K562 (cell line): Measurements from ENCODE around the gene TM7SF2. TPM values are rescaled to one million over a fixed set of nuclear protein-coding genes. Genes with fewer than 3 reads are reported as not detected.

Source experiments
- BRD4 ChIP-seq: fragments of 200-600 bp; sonication (generic); IDR thresholded peaks from 2 replicates; pipeline ENCODE4 v1.6.1; 2017; ENCODE audit warnings: inconsistent platforms
- BRF2 ChIP-seq: IDR thresholded peaks from 3 replicates; pipeline ENCODE4 v1.6.1; 2011; ENCODE audit warnings: borderline replicate concordance, mild to moderate bottlenecking; ENCODE audit not compliant: insufficient read length, insufficient read depth
- CBX1 ChIP-seq: sonication (generic); IDR thresholded peaks from 2 replicates; pipeline ENCODE4 v1.6.1; 2016; ENCODE audit warnings: antibody characterized with exemption, low read depth, mild to moderate bottlenecking
- CXXC5 ChIP-seq: fragments of 250-450 bp; sonication (Bioruptor Pico); IDR thresholded peaks from 2 replicates; pipeline ENCODE4 v1.8.0; 2022; ENCODE audit warnings: inconsistent platforms, mild to moderate bottlenecking, moderate library complexity
- ETV6 ChIP-seq, 3 experiments: fragments of 150-350 bp in 1 of 3; sonication (generic) in 1 of 3; formaldehyde crosslinking in 1 of 3; IDR thresholded peaks; 2 replicates each; pipeline versions ENCODE4 v1.6.1 to v1.8.0; 2014 to 2022; ENCODE audit warnings: borderline replicate concordance in 2 of 3, low read depth in 2 of 3, antibody characterized with exemption in 1 of 3, low read length in 1 of 3, mild to moderate bottlenecking in 1 of 3, missing genetic modification reagents in 1 of 3
- HEY1 ChIP-seq: fragments of 250-450 bp; sonication (Bioruptor Pico); IDR thresholded peaks from 2 replicates; pipeline ENCODE4 v1.5.0; 2020; ENCODE audit warnings: mild to moderate bottlenecking, moderate library complexity, borderline replicate concordance
- ILK ChIP-seq: fragments of 450-650 bp; IDR thresholded peaks from 2 replicates; pipeline ENCODE4 v1.6.1; 2016; ENCODE audit warnings: missing genetic modification characterization, low read depth, mild to moderate bottlenecking, missing compliant biosample characterization, moderate library complexity, borderline replicate concordance
- L3MBTL2 ChIP-seq: fragments of 450-650 bp; IDR thresholded peaks from 2 replicates; pipeline ENCODE4 v1.6.1; 2016; ENCODE audit warnings: mild to moderate bottlenecking, moderate library complexity
- MEF2A ChIP-seq: IDR thresholded peaks from 2 replicates; pipeline ENCODE4 v1.6.1; 2011; ENCODE audit warnings: low read depth, mild to moderate bottlenecking, low read length, moderate library complexity; ENCODE audit not compliant: control insufficient read depth
- MXI1 ChIP-seq: IDR thresholded peaks from 2 replicates; pipeline ENCODE4 v1.6.1; 2011; ENCODE audit warnings: low read depth, mild to moderate bottlenecking, improper control_type of control experiment, low read length
- POU5F1 ChIP-seq: fragments of 150-350 bp; IDR thresholded peaks from 2 replicates; pipeline ENCODE4 v1.6.1; 2014; ENCODE audit warnings: borderline replicate concordance, low read length, low read depth, mild to moderate bottlenecking; ENCODE audit not compliant: partially characterized antibody
- RBM39 ChIP-seq: fragments of 200-400 bp; formaldehyde crosslinking; optimal IDR thresholded peaks from 2 replicates; pipeline ENCODE3; 2018; ENCODE audit warnings: low read depth, low read length
- RUNX1 ChIP-seq: sonication (generic); IDR thresholded peaks from 2 replicates; pipeline ENCODE4 v1.6.1; 2016; ENCODE audit warnings: antibody characterized with exemption, low read depth
- SMAD2 ChIP-seq: fragments of 150-350 bp; IDR thresholded peaks from 2 replicates; pipeline ENCODE4 v1.6.1; 2014; ENCODE audit warnings: low read depth, mild to moderate bottlenecking, low read length
- SMARCC2 ChIP-seq: fragments of 450-650 bp; IDR thresholded peaks from 2 replicates; pipeline ENCODE4 v1.6.1; 2017; ENCODE audit warnings: antibody characterized with exemption, moderate library complexity, mild to moderate bottlenecking, low read depth
- SP2 ChIP-seq: IDR thresholded peaks from 2 replicates; pipeline ENCODE4 v1.6.1; 2011; ENCODE audit warnings: mild to moderate bottlenecking, low read depth, low read length, moderate library complexity; ENCODE audit not compliant: poor library complexity, severe bottlenecking; ENCODE audit errors: extremely low read depth
- SRSF3 ChIP-seq: fragments of 200-400 bp; formaldehyde crosslinking; IDR thresholded peaks from 2 replicates; pipeline ENCODE4 v1.6.1; 2016; ENCODE audit warnings: mild to moderate bottlenecking, low read length, moderate library complexity; ENCODE audit not compliant: insufficient read depth
- STAT5B ChIP-seq: fragments of 250-450 bp; sonication (Bioruptor Pico); IDR thresholded peaks from 2 replicates; pipeline ENCODE4 v1.8.0; 2021; ENCODE audit warnings: mild to moderate bottlenecking, inconsistent platforms
- TSC22D4 ChIP-seq: fragments of 450-650 bp; IDR thresholded peaks from 2 replicates; pipeline ENCODE4 v1.6.1; 2016; ENCODE audit warnings: missing genetic modification characterization, missing biosample characterization, control low read depth
- ZBED1 ChIP-seq: IDR thresholded peaks from 2 replicates; pipeline ENCODE4 v1.6.1; 2014
- ZBTB7A ChIP-seq: IDR thresholded peaks from 2 replicates; pipeline ENCODE4 v1.6.1; 2011; ENCODE audit warnings: low read depth, mild to moderate bottlenecking, low read length, moderate library complexity, borderline replicate concordance; ENCODE audit not compliant: control insufficient read depth
- ZNF217 ChIP-seq: sonication (generic); formaldehyde crosslinking; IDR thresholded peaks from 2 replicates; pipeline ENCODE4 v1.8.0; 2022; ENCODE audit warnings: mild to moderate bottlenecking, missing genetic modification reagents
- ZNF232 ChIP-seq: sonication (generic); formaldehyde crosslinking; IDR thresholded peaks from 2 replicates; pipeline ENCODE4 v1.8.0; 2022; ENCODE audit warnings: mild to moderate bottlenecking, missing genetic modification reagents
- ZNF263 ChIP-seq: sonication (generic); formaldehyde crosslinking; IDR thresholded peaks from 2 replicates; pipeline ENCODE4 v1.8.0; 2022; ENCODE audit warnings: mild to moderate bottlenecking, missing genetic modification reagents, borderline replicate concordance
- ZNF316 ChIP-seq: fragments of 450-650 bp; IDR thresholded peaks from 2 replicates; pipeline ENCODE4 v1.6.1; 2016
- polyA plus RNA-seq, 8 experiments: library from polyadenylated mRNA; depleted of rRNA in 4 of 8; stranded (reverse) in 5 of 8; unstranded in 3 of 8; fragments of >200 nt; fragmentation: Nextera tagmentation in 2 of 8; fragmentation: Illumina TruSeq in 1 of 8; extraction: Ambion mirVana in 2 of 8; extraction: Trizol in 1 of 8; gene quantifications; 2 replicates each; pipeline versions ENCODE4 v1.2.1 to v1.2.3, GENCODE V29; 2011 to 2014; ENCODE audit warnings: inconsistent platforms in 1 of 8, missing spikeins in 1 of 8
- total RNA-seq, 7 experiments: library from RNA; depleted of rRNA in 6 of 7; stranded (reverse); fragments of >200 nt in 6 of 7; fragmentation: Illumina TruSeq in 2 of 7; extraction: Trizol in 2 of 7; gene quantifications; 2 replicates each; pipeline versions ENCODE4 v1.2.1 to v1.2.3, GENCODE V29; 2011 to 2021; ENCODE audit warnings: low replicate concordance in 1 of 7
- TF ChIP-seq, protein P1 (sequence below): sonication (generic); formaldehyde crosslinking; IDR thresholded peaks from 2 replicates; pipeline ENCODE4 v1.8.0; 2023; ENCODE audit warnings: mild to moderate bottlenecking, missing genetic modification reagents
- TF ChIP-seq, protein P2 (sequence below): fragments of 250-450 bp; sonication (Bioruptor Pico); IDR thresholded peaks from 2 replicates; pipeline ENCODE4 v1.8.0; 2021; ENCODE audit warnings: moderate library complexity, mild to moderate bottlenecking, inconsistent platforms

TM7SF2 gene
- total and polyA plus RNA-seq, 9 of the 15 experiments (the other 6 are each of a cell fraction or from before 2014, with no cell fraction given): 1.2 to 22.0 (median 14.3) TPM

GRCh38 chr11:65095974-65096806 lies 15.5 kb upstream of the TM7SF2 start, which contains the start of gene VPS51 (continued):
- TF ChIP-seq, protein P1, sequence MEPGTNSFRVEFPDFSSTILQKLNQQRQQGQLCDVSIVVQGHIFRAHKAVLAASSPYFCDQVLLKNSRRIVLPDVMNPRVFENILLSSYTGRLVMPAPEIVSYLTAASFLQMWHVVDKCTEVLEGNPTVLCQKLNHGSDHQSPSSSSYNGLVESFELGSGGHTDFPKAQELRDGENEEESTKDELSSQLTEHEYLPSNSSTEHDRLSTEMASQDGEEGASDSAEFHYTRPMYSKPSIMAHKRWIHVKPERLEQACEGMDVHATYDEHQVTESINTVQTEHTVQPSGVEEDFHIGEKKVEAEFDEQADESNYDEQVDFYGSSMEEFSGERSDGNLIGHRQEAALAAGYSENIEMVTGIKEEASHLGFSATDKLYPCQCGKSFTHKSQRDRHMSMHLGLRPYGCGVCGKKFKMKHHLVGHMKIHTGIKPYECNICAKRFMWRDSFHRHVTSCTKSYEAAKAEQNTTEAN: no peak
- TF ChIP-seq MXI1: peak; percentile 79
- TF ChIP-seq CXXC5: peak; percentile 88
- TF ChIP-seq HEY1 (CRISPR knock-in tag): no peak
- no peak for TF ChIP-seq TSC22D4 (tag)
- peak; percentile 79 for TF ChIP-seq CBX1
- TF ChIP-seq SMAD2: no peak
- TF ChIP-seq ZBED1: no peak
- no peak for TF ChIP-seq SP2
- TF ChIP-seq SMARCC2: no peak
- TF ChIP-seq MEF2A: peak; percentile 82
- TF ChIP-seq BRD4: peak; percentile 81; the same call in 1 of the 2 replicates
- TF ChIP-seq, protein P2, sequence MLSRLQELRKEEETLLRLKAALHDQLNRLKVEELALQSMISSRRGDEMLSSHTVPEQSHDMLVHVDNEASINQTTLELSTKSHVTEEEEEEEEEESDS (CRISPR knock-in tag): no peak
- TF ChIP-seq SRSF3: no peak
- peak; percentile 80 for TF ChIP-seq ZNF263 (CRISPR knock-in tag)
- TF ChIP-seq ZNF232 (CRISPR knock-in tag): no peak
- 0 out of 2 replicates have a peak, but pooled peaks have one; percentile 37 for TF ChIP-seq RUNX1
- TF ChIP-seq POU5F1: peak; percentile 66
- TF ChIP-seq L3MBTL2: peak; percentile 57
- TF ChIP-seq ZBTB7A: peak; percentile 68; the same call in 1 of the 2 replicates
- no peak for TF ChIP-seq BRF2
- no peak for TF ChIP-seq ZNF217 (CRISPR knock-in tag)
- peak; percentile 10 to 57; a peak in 1 of 4 replicates for TF ChIP-seq ETV6 (IDR thresholded peaks at IDR 0.05; ENCODE audit: borderline replicate concordance in 1 of 2, low read depth in 2 of 2, low read length in 1 of 2)
- no peak for TF ChIP-seq ETV6 (CRISPR knock-in tag; IDR thresholded peaks at IDR 0.05; ENCODE audit: borderline replicate concordance)
- TF ChIP-seq STAT5B (CRISPR knock-in tag): no peak
- no peak for TF ChIP-seq ILK (tag)
- no peak for TF ChIP-seq ZNF316
- TF ChIP-seq RBM39: no peak
